Right ventricle myocardium inferior (tissue), 1 donor: ENCODE results near the gene IGFL2. TPM values are rescaled to one million over a fixed set of nuclear protein-coding genes. Genes with fewer than 3 reads are reported as not detected.
"Not testable (repeated sequence)": the region's sequence is repeated elsewhere in the genome, so short reads cannot be mapped to it uniquely, and the experiment has no call there.

Source experiments
- ATAC-seq: fragments of 200-7000 bp; cut with Tn5 transposase; one replicate; pipeline ENCODE4 v1.9.1; 2020; ENCODE audit warnings: mild to moderate bottlenecking, moderate library complexity
- DNase-seq: peaks from one replicate; pipeline ENCODE4 v3.0.0; 2021; ENCODE audit errors: missing footprints
- intact Hi-C: fragments of 100-400 bp; cut with DNase I; formaldehyde crosslinking; loops from one replicate; pipeline ENCODE4 v1.11.0; 2022
- total RNA-seq: library from RNA; stranded (reverse); fragmentation: NEBNext Ultra II Directional; extraction: Animal tissue kit (Norgen Biotek cat#: 25700); gene quantifications from one replicate; pipeline ENCODE4 v1.2.1, GENCODE V29; 2021
- donor health status: DM: no; HTN: yes; CAD: no; lungs with severe emphysema.

IGFL2 gene
- total RNA-seq, 1 donor from 2014 or later, result not detected

- DNase-seq (no peak), ATAC-seq (no peak)
- intact Hi-C loops, result no loop called here
These were observed 34.4 kb downstream of the IGFL2 start for GRCh38 chr19:46182476-46182875.

DNA sequence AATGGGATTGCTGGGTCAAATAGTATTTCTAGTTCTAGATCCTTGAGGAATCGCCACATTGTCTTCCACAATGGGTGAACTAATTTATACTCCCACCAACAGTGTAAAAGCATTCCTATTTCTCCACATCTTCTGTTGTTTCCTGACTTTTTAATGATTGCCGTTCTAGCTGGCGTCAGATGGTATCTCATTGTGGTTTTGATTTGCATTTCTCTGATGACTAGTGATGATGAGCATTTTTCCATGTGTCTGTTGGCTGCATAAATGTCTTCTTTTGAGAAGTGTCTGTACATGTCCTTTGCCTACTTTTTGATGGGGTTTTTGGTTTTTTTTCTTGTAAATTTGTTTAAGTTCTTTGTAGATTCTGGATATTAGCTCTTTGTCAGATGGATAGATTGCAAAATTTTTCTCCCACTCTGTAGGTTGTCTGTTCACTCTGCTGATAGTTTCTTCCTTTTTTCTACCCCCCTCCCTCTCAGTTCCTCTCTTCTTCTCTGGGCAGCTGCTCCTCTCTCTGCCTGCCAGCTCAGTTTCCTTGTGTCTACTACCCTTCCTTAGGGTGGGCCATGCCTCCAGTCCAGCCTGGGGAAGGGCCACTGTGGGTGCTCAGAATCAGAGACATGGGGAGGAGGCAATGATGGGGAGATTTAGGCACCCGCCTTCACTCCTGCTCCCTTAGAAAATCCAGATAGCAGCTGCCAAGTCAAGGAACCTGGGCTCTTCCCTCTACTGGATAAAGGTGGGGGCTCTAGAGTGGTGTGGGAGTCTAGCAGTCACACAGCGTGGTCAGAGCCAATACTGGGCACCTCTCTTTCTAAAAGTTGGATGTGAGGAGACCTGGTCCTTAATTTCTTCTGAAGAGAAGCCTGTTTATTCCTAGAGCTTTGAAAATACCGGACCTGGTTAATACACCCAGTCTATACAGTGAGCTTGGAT is 37.0 kb downstream of the IGFL2 start:
- ATAC-seq, DNase-seq: not testable (repeated sequence)
- intact Hi-C loops, result loop anchor here (5.0 kb wide), 1 partner anchor 158 kb away; no protein-coding TSS in a partner anchor

GRCh38 chr19:46186101-46186716 is 38.2 kb downstream of the IGFL2 start:
- intact Hi-C loops, result loop anchor here (5.0 kb wide), 1 partner anchor 159 kb away; no protein-coding TSS in a partner anchor
- DNase-seq (no peak), ATAC-seq (no peak)

DNA sequence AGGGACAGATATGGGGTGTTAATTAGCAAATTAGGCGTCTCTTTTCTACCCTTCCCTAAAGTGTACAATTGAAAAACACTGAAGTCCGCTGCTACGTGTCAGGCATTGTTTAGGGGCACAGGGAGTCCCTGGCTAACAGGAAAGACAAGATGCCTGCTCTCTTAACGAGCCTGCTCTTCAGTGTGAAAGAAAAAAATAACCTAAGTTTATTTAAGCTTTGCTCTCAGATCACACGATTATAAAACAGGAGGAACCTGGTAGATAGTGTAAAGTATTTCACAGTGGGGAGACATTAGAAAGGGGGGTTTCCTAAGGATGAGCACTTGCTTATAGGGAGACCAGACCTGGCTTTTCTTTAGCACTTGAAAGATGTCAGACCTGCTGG is 38.7 kb downstream of the IGFL2 start:
- intact Hi-C loops, result loop anchor here (5.0 kb wide), 1 partner anchor 159 kb away; no protein-coding TSS in a partner anchor
- ATAC-seq, result no peak

GRCh38 chr19:46189971-46190888 is 42.2 kb downstream of the IGFL2 start:
- DNase-seq (no peak), ATAC-seq (no peak)
- intact Hi-C loops, result loop anchor here (2.0 to 5.0 kb wide), 2 partner anchors 105 to 163 kb away; no protein-coding TSS in a partner anchor

More for the DNA sequence above, 38.7 kb downstream of the IGFL2 start:
- no peak for DNase-seq

- intact Hi-C loops, result no loop called here
- ATAC-seq (no peak), DNase-seq (no peak)
These were observed 43.3 kb downstream of the IGFL2 start for GRCh38 chr19:46191356-46191755.

DNA sequence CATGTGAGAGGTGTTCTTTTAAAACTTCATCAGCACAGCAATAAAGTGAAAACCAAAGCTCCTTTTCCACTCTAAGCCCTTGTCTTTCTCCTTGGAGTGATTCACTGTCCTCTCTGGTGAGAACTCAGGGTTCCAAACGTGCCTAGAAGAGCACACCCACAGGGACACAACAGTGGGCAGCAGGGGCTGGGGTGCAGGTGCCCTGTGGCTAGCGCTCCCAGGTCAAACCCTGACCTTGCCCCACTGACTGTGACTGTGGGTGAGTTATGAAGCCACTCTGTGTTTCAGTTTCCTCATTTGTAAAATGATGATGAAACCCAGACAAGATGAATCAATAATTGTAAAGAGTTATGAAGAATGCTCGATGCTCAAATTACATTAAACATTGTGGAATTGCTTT is 43.9 kb downstream of the IGFL2 start:
- no peak for DNase-seq
- intact Hi-C loops, result no loop called here
- ATAC-seq, result no peak

- intact Hi-C loops, DNase-seq, ATAC-seq: not testable (repeated sequence)
These were observed 44.6 kb downstream of the IGFL2 start for GRCh38 chr19:46192626-46192991.

DNA sequence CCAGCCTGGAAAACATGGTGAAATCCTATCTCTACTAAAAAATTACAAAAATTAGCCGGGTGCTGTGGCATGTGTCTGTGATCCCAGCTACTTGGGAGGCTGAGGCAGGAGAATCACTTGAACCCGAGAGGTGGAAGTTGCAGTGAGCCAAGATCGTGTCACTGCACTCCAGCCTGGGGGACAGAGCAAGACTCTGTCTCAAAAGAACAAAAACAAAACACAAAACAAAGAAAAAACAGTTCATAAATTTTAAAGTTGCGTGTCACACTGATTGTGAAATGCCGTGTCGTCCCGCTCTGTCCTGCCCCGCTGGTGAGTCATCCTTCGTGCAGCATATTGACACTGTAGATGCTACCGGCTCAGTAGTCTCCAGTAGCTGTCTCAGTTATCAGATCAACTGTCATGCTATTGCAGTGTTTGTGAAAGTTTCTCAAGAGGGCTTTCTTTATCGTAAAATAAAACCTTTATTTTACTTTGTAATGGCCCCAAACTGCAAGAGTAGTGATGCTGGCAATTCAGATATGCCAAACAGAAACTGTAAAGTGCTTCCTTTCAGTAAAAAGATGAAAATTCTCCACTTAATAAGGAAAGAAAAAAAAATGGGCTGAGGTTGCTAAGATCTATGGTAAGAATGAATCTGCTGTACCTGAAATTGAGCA is 45.1 kb downstream of the IGFL2 start:
- intact Hi-C loops, result no loop called here
- peak; percentile 57 for ATAC-seq
- DNase-seq, result no peak

- intact Hi-C loops, result no loop called here
- ATAC-seq, result no peak
- no peak for DNase-seq
These were observed 45.6 kb downstream of the IGFL2 start for GRCh38 chr19:46193678-46194077.

- intact Hi-C loops, result no loop called here
- ATAC-seq (no peak), DNase-seq (no peak)
These were observed 47.1 kb downstream of the IGFL2 start for GRCh38 chr19:46195104-46195503.

GRCh38 chr19:46195919-46196318 is 47.9 kb downstream of the IGFL2 start:
- intact Hi-C loops, ATAC-seq: not testable (repeated sequence)

GRCh38 chr19:46196410-46197124 is 48.5 kb downstream of the IGFL2 start:
- DNase-seq, result no peak
- ATAC-seq, result no peak
- intact Hi-C loops, result no loop called here

More at GRCh38 chr19:46195919-46196318, 47.9 kb downstream of the IGFL2 start:
- not testable (repeated sequence) for DNase-seq

DNA sequence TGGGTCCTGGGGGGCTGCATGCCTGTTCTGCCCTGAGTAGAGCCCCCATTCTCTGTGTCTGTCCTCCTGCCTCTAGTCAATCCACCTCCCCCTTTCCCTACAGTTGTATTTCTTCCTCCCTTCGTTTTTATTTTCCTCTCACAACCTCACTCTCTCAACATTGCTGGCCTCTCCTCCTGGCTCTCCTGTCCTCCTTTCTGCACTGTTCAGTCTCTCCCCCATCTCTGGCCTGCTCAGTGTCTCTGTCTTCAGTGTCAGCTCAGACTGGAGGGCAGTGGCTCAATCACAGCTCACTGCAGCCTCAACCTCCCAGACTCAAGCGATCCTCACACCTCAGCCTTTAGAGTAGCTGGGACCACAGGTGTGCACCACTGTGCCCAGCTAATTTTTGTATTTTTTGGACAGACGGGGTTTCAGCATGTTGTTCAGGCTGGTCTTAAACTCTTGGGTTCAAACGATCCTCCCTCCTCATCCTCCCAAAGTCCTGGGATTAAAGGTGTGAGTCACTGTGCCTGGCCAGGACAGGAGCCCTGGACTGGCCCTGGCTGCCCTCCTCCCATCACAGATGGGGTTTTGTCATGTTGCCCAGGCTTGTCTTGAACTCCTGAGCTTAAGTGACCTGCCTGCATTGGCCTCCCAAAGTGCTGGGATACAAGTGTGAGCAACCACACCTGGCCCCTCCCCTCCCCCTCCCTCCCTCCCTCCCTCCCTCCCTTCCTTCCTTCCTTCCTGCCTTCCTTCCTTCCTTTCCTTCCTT is 49.5 kb downstream of the IGFL2 start:
- ATAC-seq, result no peak

GRCh38 chr19:46198756-46199155 is 50.7 kb downstream of the IGFL2 start:
- no peak for ATAC-seq
- DNase-seq, result no peak
- intact Hi-C loops, result no loop called here

More for the DNA sequence above, 49.5 kb downstream of the IGFL2 start:
- no peak for DNase-seq
- intact Hi-C loops, result no loop called here

GRCh38 chr19:46201454-46202310 is 53.6 kb downstream of the IGFL2 start:
- ATAC-seq, result no peak
- intact Hi-C loops, result no loop called here
- no peak for DNase-seq
